Effector memory CD4-positive, alpha-beta T cell (primary cell): ENCODE data around the gene ZNF277.
A peak's percentile ranks its signal among the peaks of the same experiment; 100 is the strongest.

Source experiments
- DNase-seq, 3 donors: peaks; one replicate each; pipeline ENCODE4 v3.0.0-alpha.2; 2020
- H3K27ac ChIP-seq: 2 replicates; pipeline ENCODE4 v1.7.0; 2013; ENCODE audit warnings: mild to moderate bottlenecking, low read length, moderate library complexity; ENCODE audit not compliant: insufficient read depth, poor library complexity, severe bottlenecking
- H3K27me3 ChIP-seq: replicated peaks from 2 replicates; pipeline ENCODE4 v1.7.0; 2013; ENCODE audit warnings: mild to moderate bottlenecking, low read length; ENCODE audit not compliant: insufficient read depth, control insufficient read depth, poor library complexity, severe bottlenecking
- H3K36me3 ChIP-seq: 2 replicates; pipeline ENCODE4 v1.7.0; 2013; ENCODE audit warnings: mild to moderate bottlenecking, low read length, moderate library complexity; ENCODE audit not compliant: control insufficient read depth, insufficient read depth
- H3K4me1 ChIP-seq: 2 replicates; pipeline ENCODE4 v1.7.0; 2013; ENCODE audit warnings: low read length, mild to moderate bottlenecking; ENCODE audit not compliant: control insufficient read depth, insufficient read depth, poor library complexity, severe bottlenecking
- H3K4me3 ChIP-seq: 2 replicates; pipeline ENCODE4 v1.7.0; 2013; ENCODE audit warnings: low read length, low read depth, mild to moderate bottlenecking; ENCODE audit not compliant: insufficient read depth, poor library complexity, severe bottlenecking
- H3K9me3 ChIP-seq: 2 replicates; pipeline ENCODE4 v1.7.0; 2013; ENCODE audit warnings: mild to moderate bottlenecking, low read length, moderate library complexity; ENCODE audit not compliant: control insufficient read depth

Gene ZNF277

DNA sequence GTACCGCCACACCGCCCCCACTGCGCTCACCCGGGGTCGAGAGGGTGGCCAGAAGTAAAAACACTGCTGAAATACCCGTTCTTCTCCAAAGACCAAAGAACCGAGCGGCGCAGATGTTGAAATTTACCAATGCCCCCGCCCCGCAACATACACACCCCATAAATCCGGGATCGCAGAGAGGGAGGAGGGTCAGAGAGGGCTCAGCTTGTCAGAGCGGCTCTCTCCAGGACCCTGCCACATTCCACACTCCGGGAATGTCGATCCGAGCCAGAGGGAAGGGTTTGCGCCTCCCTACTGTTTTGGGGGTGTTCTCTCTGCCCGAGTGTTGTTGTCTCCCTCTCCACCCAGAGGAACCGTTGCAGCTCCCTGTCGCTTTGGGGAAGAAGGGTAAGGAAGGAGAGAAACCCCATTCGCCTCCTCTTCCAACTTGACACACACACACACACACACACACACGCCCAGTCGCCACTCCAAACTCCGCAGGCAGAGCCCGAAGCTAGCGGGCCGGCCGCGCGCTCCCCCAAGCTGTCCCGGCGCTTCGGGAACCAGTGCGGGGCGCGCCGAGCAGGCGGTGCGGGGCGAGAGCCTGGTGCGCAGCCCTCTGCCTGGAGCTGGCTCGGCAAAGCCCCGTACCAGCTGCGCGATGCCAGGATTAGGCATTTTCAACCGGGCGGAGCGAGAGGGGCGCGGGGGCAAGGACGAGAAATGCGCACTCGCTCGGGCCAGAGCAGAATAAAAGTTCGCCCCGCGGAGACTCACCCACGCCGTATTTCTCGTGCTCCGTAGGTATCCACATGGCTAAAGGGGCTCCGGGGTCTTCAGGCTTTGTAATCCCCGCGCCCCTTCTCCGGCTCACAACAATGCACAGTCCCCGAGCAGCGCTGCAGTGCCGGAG is 905 bp upstream of the ZNF277 start:
- DNase-seq: peak in 2 of 3 donors; percentile 15 to 16
- Histone ChIP-seq H3K27ac (peak overlapping the region; percentile 49), H3K4me3 (peak overlapping the region; percentile 90), H3K9me3 (no peaks in the 10 kb centered on the region), H3K36me3 (no peaks in the 10 kb centered on the region), H3K4me1 (peaks cover 17% of the 10 kb centered on the region), H3K27me3 (peaks cover 17% of the 10 kb centered on the region)

- no peaks in the 10 kb centered on the region for H3K36me3 ChIP-seq
- DNase-seq: no peak
- peak overlapping the region; percentile 90 for H3K4me3 ChIP-seq
- H3K9me3 ChIP-seq: no peaks in the 10 kb centered on the region
- H3K27ac ChIP-seq: peak overlapping the region; percentile 66
- peaks cover 5% of the 10 kb centered on the region for H3K27me3 ChIP-seq
- H3K4me1 ChIP-seq: peaks cover 17% of the 10 kb centered on the region
These were observed 597 bp downstream of the ZNF277 start for GRCh38 chr7:112206991-112207592.

- peaks cover 4% of the 10 kb centered on the region for H3K27me3 ChIP-seq
- no peaks in the 10 kb centered on the region for H3K36me3 ChIP-seq
- H3K4me3 ChIP-seq: no peak overlapping the region
- H3K9me3 ChIP-seq: no peaks in the 10 kb centered on the region
- H3K4me1 ChIP-seq: peaks cover 17% of the 10 kb centered on the region
- DNase-seq: no peak
- H3K27ac ChIP-seq: no peak overlapping the region
These were observed 1.3 kb downstream of the ZNF277 start for GRCh38 chr7:112207765-112208164.

- DNase-seq: no peak
- H3K4me3 ChIP-seq: no peak overlapping the region
- H3K9me3 ChIP-seq: no peaks in the 10 kb centered on the region
- no peaks in the 10 kb centered on the region for H3K27me3 ChIP-seq
- H3K4me1 ChIP-seq: no peaks in the 10 kb centered on the region
- H3K27ac ChIP-seq: no peak overlapping the region
- H3K36me3 ChIP-seq: no peaks in the 10 kb centered on the region
These were observed 4.9 kb downstream of the ZNF277 start for GRCh38 chr7:112211348-112211907.

- H3K4me3 ChIP-seq: no peak overlapping the region
- no peak for DNase-seq
- no peaks in the 10 kb centered on the region for H3K9me3 ChIP-seq
- no peaks in the 10 kb centered on the region for H3K36me3 ChIP-seq
- no peaks in the 10 kb centered on the region for H3K27me3 ChIP-seq
- no peak overlapping the region for H3K27ac ChIP-seq
- no peaks in the 10 kb centered on the region for H3K4me1 ChIP-seq
These were observed 6.1 kb downstream of the ZNF277 start for GRCh38 chr7:112212571-112212970.

DNA sequence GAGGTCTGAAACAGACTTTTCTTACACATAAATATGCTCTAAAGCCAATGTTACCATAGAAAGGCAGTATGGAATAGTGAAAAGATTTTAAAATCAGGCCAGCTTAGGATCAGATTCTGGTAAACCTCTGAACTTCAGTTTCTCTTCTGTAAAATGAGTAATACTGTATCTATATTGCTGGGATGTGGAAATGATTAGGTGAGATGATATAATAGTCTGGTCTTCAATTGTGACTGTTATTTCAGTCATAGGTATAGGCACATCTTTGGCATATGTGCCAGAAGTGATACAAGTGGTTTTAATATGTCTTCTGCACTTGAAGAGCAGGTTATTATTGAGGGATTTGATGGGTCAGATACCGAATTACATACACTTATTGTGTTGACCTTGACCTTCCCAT is 7.2 kb downstream of the ZNF277 start:
- no peaks in the 10 kb centered on the region for H3K36me3 ChIP-seq
- no peaks in the 10 kb centered on the region for H3K9me3 ChIP-seq
- H3K27ac ChIP-seq: no peak overlapping the region
- H3K4me1 ChIP-seq: no peaks in the 10 kb centered on the region
- H3K27me3 ChIP-seq: no peaks in the 10 kb centered on the region
- no peak for DNase-seq
- no peak overlapping the region for H3K4me3 ChIP-seq

DNA sequence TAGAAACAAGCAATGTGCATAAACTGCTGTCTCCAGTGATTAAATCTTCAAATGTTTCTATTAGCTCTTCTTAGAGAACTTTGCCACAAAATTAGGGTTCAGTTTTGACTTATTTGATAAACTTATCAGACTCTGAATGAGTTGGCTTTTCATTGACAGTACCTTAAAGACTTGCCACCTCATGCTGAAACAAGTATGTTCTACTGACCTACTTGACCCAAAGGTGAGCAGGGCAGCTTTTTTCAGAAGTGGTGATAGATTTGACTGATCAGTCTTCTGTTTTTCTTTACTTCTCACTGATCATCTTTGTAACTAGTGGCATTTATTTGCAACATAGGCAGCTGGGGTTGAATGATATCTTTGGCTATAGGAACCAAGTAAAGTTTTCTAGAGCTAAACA is 7.8 kb downstream of the ZNF277 start:
- Histone ChIP-seq H3K4me1 (no peaks in the 10 kb centered on the region), H3K27me3 (no peaks in the 10 kb centered on the region), H3K9me3 (no peaks in the 10 kb centered on the region), H3K4me3 (no peak overlapping the region), H3K36me3 (no peaks in the 10 kb centered on the region), H3K27ac (no peak overlapping the region)
- no peak for DNase-seq

DNA sequence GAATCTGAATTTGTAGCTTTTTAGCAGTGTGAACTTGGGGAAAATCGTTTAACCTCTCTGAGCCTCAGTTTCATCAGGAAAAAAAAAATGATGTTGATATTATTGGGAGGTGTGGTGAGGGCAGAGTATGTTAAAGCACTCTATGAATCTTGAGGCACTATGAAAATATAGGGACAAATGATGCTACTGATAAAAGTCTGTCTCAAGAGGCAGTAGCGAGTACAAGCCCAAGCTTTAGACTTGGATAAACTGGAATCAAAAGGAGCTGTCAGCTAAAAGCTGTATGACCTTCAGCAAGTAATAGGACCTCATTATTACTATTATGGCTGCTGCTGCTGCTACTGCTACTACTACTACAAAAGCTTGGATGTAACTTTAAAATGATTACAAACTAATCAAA is 8.4 kb downstream of the ZNF277 start:
- no peak overlapping the region for H3K4me3 ChIP-seq
- no peak overlapping the region for H3K27ac ChIP-seq
- no peaks in the 10 kb centered on the region for H3K9me3 ChIP-seq
- no peaks in the 10 kb centered on the region for H3K4me1 ChIP-seq
- no peaks in the 10 kb centered on the region for H3K27me3 ChIP-seq
- DNase-seq: no peak
- no peaks in the 10 kb centered on the region for H3K36me3 ChIP-seq

DNA sequence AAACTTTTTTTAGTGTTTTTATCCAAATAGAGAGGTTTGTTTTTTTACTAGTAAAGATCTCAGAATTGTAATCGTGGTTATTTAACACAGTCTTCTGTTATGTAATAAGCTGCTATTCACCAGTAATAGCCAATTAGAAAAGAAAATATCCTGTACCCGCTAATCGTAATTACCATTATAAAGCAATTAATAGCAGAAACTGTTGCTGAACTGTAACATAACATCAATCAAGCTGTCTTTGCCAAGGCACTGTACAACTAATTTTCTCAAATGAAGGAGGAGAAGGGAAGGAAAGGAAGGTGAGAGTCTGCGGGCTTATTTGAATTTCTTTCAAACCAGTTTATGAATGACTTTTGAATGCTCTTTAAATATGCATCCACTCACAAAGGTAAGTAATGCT is 9.3 kb downstream of the ZNF277 start:
- Histone ChIP-seq H3K4me3 (no peak overlapping the region), H3K9me3 (no peaks in the 10 kb centered on the region), H3K27me3 (no peaks in the 10 kb centered on the region), H3K36me3 (no peaks in the 10 kb centered on the region), H3K27ac (no peak overlapping the region), H3K4me1 (no peaks in the 10 kb centered on the region)
- DNase-seq: no peak

- no peak overlapping the region for H3K4me3 ChIP-seq
- H3K36me3 ChIP-seq: peaks cover 4% of the 10 kb centered on the region
- H3K27me3 ChIP-seq: no peaks in the 10 kb centered on the region
- H3K4me1 ChIP-seq: no peaks in the 10 kb centered on the region
- no peak for DNase-seq
- H3K27ac ChIP-seq: no peak overlapping the region
- no peaks in the 10 kb centered on the region for H3K9me3 ChIP-seq
These were observed 14.5 kb downstream of the ZNF277 start for GRCh38 chr7:112220877-112221434.
